HepG2 (cell line): ENCODE results near the gene DDAH1. TPM values are rescaled to one million over a fixed set of nuclear protein-coding genes. Genes with fewer than 3 reads are reported as not detected.
A peak's percentile ranks its signal among the peaks of the same experiment; 100 is the strongest.

Experiments
- BHLHE40 ChIP-seq: IDR thresholded peaks from 2 replicates; pipeline ENCODE4 v1.6.1; 2011; ENCODE audit warnings: low read length, improper control_type of control experiment
- CCAR2 ChIP-seq: fragments of 200-400 bp; formaldehyde crosslinking; optimal IDR thresholded peaks from 2 replicates; pipeline ENCODE3; 2018; ENCODE audit warnings: low read depth, mild to moderate bottlenecking, low read length, moderate library complexity
- GLMP ChIP-seq: sonication (generic); formaldehyde crosslinking; IDR thresholded peaks from 2 replicates; pipeline ENCODE4 v1.9.0; 2021; ENCODE audit warnings: missing genetic modification reagents, mild to moderate bottlenecking, borderline replicate concordance
- HBP1 ChIP-seq: IDR thresholded peaks from 2 replicates; pipeline ENCODE4 v1.6.1; 2016; ENCODE audit warnings: low read depth, control low read depth
- HIVEP1 ChIP-seq: sonication (generic); formaldehyde crosslinking; IDR thresholded peaks from 2 replicates; pipeline ENCODE4 v1.4.0; 2020; ENCODE audit warnings: mild to moderate bottlenecking, missing genetic modification reagents
- HNRNPH1 ChIP-seq: fragments of 200-400 bp; formaldehyde crosslinking; optimal IDR thresholded peaks from 2 replicates; pipeline ENCODE3; 2017; ENCODE audit warnings: mild to moderate bottlenecking, low read depth, low read length
- IRF2 ChIP-seq: IDR thresholded peaks from 2 replicates; pipeline ENCODE4 v1.6.1; 2018; ENCODE audit warnings: missing genetic modification reagents, missing compliant biosample characterization
- MBNL3 ChIP-seq: fragments of 250-450 bp; sonication (Bioruptor Pico); conservative IDR thresholded peaks from 2 replicates; pipeline ENCODE4 v1.8.0; 2022; ENCODE audit warnings: mild to moderate bottlenecking, inconsistent platforms
- MED1 ChIP-seq: sonication (generic); formaldehyde crosslinking; IDR thresholded peaks from 2 replicates; pipeline ENCODE4 v1.4.0; 2020; ENCODE audit warnings: missing genetic modification reagents
- NAIF1 ChIP-seq: sonication (generic); formaldehyde crosslinking; IDR thresholded peaks from 2 replicates; pipeline ENCODE4 v1.5.0; 2020; ENCODE audit warnings: mild to moderate bottlenecking, missing genetic modification reagents, borderline replicate concordance
- NONO ChIP-seq, 2 experiments: fragments of 450-650 bp in 1 of 2; sonication (generic) in 1 of 2; formaldehyde crosslinking in 1 of 2; IDR thresholded peaks in 1 of 2; conservative IDR thresholded peaks in 1 of 2; 2 replicates each; pipeline versions ENCODE4 v1.6.1 to v1.8.0; 2017 to 2022; ENCODE audit warnings: mild to moderate bottlenecking in 1 of 2, missing genetic modification reagents in 1 of 2, moderate library complexity in 1 of 2
- REL ChIP-seq: sonication (generic); formaldehyde crosslinking; conservative IDR thresholded peaks from 2 replicates; pipeline ENCODE4 v1.8.0; 2022; ENCODE audit warnings: mild to moderate bottlenecking, missing genetic modification reagents, moderate library complexity
- SALL1 ChIP-seq: sonication (generic); formaldehyde crosslinking; IDR thresholded peaks from 2 replicates; pipeline ENCODE4 v1.8.0; 2022; ENCODE audit warnings: mild to moderate bottlenecking, missing genetic modification reagents
- SKI ChIP-seq: fragments of 450-650 bp; IDR thresholded peaks from one replicate; pipeline ENCODE4 v1.6.1; 2018; ENCODE audit warnings: mild to moderate bottlenecking; ENCODE audit not compliant: partially characterized antibody
- SMARCE1 ChIP-seq: fragments of 450-650 bp; IDR thresholded peaks from 2 replicates; pipeline ENCODE4 v1.6.1; 2017; ENCODE audit warnings: borderline replicate concordance
- TARDBP ChIP-seq: sonication (generic); formaldehyde crosslinking; IDR thresholded peaks from 2 replicates; pipeline ENCODE4 v1.8.0; 2022; ENCODE audit warnings: mild to moderate bottlenecking, missing genetic modification reagents
- ZBTB20 ChIP-seq: sonication (generic); formaldehyde crosslinking; IDR thresholded peaks from 2 replicates; pipeline ENCODE4 v1.8.1; 2023; ENCODE audit warnings: missing genetic modification reagents, low read depth, mild to moderate bottlenecking, borderline replicate concordance
- ZNF205 ChIP-seq: IDR thresholded peaks from 2 replicates; pipeline ENCODE4 v1.6.1; 2018; ENCODE audit warnings: missing biosample characterization, missing genetic modification reagents
- ZNF225 ChIP-seq: sonication (generic); formaldehyde crosslinking; IDR thresholded peaks from 2 replicates; pipeline ENCODE4 v1.4.0; 2020; ENCODE audit warnings: mild to moderate bottlenecking, missing genetic modification reagents
- ZNF549 ChIP-seq: sonication (generic); formaldehyde crosslinking; IDR thresholded peaks from 2 replicates; pipeline ENCODE4 v1.5.0; 2020; ENCODE audit warnings: missing genetic modification reagents
- ZNF850 ChIP-seq: sonication (generic); formaldehyde crosslinking; conservative IDR thresholded peaks from 2 replicates; pipeline ENCODE4 v1.9.0; 2021; ENCODE audit warnings: mild to moderate bottlenecking, missing genetic modification reagents
- ZNF883 ChIP-seq: sonication (generic); formaldehyde crosslinking; IDR thresholded peaks from 2 replicates; pipeline ENCODE4 v1.5.1; 2020; ENCODE audit warnings: mild to moderate bottlenecking, missing genetic modification reagents; ENCODE audit errors: not compliant biosample characterization
- polyA plus RNA-seq, 8 experiments: library from polyadenylated mRNA; depleted of rRNA in 3 of 8; stranded (reverse) in 7 of 8; unstranded in 1 of 8; fragments of >200 nt; fragmentation: Illumina TruSeq in 4 of 8; extraction: Trizol in 4 of 8; gene quantifications; 2 replicates each; pipeline versions ENCODE4 v1.2.1 to v1.2.3, GENCODE V29; 2011 to 2016; ENCODE audit warnings: low read depth in 4 of 8, missing spikeins in 1 of 8, mixed read lengths in 1 of 8; ENCODE audit not compliant: insufficient read depth in 1 of 8
- total RNA-seq, 5 experiments: library from RNA; depleted of rRNA; stranded (reverse); fragments of >200 nt; fragmentation: Illumina TruSeq; extraction: Trizol; gene quantifications; 2 replicates each; pipeline ENCODE4 v1.2.3, GENCODE V29; 2016; ENCODE audit warnings: low read depth in 1 of 5
- TF ChIP-seq, protein P1 (sequence below): sonication (generic); formaldehyde crosslinking; IDR thresholded peaks from 2 replicates; pipeline ENCODE4 v1.5.0; 2020; ENCODE audit warnings: mild to moderate bottlenecking, missing genetic modification reagents
- TF ChIP-seq, protein P2 (sequence below): sonication (generic); formaldehyde crosslinking; IDR thresholded peaks from 2 replicates; pipeline ENCODE4 v1.5.1; 2020; ENCODE audit warnings: missing genetic modification reagents, mild to moderate bottlenecking, borderline replicate concordance

The DDAH1 gene
- total and polyA plus RNA-seq, 2 of the 13 experiments (the other 11 are each of a cell fraction or from before 2014, with no cell fraction given), result 39.7 to 64.4 TPM

DNA sequence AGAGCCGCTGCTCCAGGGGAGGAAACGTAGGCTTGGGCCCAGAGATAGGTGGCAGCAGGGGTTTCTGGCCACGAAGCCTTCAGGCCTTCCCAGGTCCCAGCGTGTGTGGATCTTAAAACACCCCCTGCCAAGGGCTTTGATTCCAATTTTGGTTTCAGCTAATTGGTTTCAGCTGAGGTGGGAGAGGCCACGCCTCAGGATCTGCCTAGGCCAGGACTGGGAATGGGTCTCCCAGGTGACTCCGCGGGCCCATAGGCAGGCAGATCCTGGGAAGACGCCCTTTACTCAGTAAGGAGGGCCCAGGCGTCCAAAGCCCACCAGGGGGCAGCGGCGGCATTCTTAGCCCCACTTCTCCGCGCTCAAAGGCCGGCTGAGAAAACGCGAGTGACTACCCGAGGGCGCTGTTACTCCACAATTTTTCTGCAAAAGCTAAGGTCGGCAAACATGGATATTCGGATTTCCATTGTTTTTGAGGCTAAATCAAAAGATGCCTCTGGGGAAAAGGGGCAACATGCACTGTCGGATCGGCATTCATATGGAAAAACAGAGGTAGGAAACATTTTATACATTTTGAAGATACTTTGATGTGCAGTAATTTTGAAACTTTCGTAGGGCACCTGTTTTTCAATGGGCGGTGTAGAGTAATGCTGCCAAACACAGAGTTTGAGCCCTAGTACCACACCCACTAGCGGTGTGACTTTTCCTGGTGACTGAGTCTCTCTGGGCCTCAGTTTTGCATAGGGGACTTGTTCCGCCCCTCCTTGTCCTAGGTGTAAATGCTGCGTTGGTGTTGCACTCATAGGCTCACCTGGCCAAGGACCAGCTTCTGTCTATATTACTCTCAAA, 156.7 kb downstream of the DDAH1 start (continued):
- TF ChIP-seq, protein P1, sequence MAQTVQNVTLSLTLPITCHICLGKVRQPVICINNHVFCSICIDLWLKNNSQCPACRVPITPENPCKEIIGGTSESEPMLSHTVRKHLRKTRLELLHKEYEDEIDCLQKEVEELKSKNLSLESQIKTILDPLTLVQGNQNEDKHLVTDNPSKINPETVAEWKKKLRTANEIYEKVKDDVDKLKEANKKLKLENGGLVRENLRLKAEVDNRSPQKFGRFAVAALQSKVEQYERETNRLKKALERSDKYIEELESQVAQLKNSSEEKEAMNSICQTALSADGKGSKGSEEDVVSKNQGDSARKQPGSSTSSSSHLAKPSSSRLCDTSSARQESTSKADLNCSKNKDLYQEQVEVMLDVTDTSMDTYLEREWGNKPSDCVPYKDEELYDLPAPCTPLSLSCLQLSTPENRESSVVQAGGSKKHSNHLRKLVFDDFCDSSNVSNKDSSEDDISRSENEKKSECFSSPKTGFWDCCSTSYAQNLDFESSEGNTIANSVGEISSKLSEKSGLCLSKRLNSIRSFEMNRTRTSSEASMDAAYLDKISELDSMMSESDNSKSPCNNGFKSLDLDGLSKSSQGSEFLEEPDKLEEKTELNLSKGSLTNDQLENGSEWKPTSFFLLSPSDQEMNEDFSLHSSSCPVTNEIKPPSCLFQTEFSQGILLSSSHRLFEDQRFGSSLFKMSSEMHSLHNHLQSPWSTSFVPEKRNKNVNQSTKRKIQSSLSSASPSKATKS (CRISPR knock-in tag), result no peak
- TF ChIP-seq ZNF850 (CRISPR knock-in tag) (no peak), MBNL3 (CRISPR knock-in tag) (no peak), ZNF549 (CRISPR knock-in tag) (no peak), SKI (no peak), SMARCE1 (no peak), NAIF1 (CRISPR knock-in tag) (no peak), NONO (IDR thresholded peaks at IDR 0.05) (no peak), NONO (CRISPR knock-in tag; conservative IDR thresholded peaks at IDR 0.05) (no peak; the same call in 1 of the 2 replicates), MED1 (peak; percentile 58), CCAR2 (no peak), SALL1 (CRISPR knock-in tag) (peak; percentile 81), GLMP (CRISPR knock-in tag) (no peak), ZNF883 (CRISPR knock-in tag) (no peak), TARDBP (no peak; the same call in 1 of the 2 replicates), HBP1 (CRISPR knock-in tag) (no peak), HNRNPH1 (no peak), IRF2 (CRISPR knock-in tag) (peak; percentile 61; the same call in 1 of the 2 replicates), ZNF225 (CRISPR knock-in tag) (no peak), HIVEP1 (no peak), ZBTB20 (CRISPR knock-in tag) (no peak), ZNF205 (CRISPR knock-in tag) (no peak), REL (CRISPR knock-in tag) (0 out of 2 replicates have a peak, but pooled peaks have one; percentile 43), BHLHE40 (peak; percentile 38; the same call in 1 of the 2 replicates)
- TF ChIP-seq, protein P2, sequence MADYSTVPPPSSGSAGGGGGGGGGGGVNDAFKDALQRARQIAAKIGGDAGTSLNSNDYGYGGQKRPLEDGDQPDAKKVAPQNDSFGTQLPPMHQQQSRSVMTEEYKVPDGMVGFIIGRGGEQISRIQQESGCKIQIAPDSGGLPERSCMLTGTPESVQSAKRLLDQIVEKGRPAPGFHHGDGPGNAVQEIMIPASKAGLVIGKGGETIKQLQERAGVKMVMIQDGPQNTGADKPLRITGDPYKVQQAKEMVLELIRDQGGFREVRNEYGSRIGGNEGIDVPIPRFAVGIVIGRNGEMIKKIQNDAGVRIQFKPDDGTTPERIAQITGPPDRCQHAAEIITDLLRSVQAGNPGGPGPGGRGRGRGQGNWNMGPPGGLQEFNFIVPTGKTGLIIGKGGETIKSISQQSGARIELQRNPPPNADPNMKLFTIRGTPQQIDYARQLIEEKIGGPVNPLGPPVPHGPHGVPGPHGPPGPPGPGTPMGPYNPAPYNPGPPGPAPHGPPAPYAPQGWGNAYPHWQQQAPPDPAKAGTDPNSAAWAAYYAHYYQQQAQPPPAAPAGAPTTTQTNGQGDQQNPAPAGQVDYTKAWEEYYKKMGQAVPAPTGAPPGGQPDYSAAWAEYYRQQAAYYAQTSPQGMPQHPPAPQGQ, result no peak
